Tibial artery (tissue), 4 donors: Measurements from ENCODE around the gene FBXO47.
A peak's percentile ranks its signal among the peaks of the same experiment; 100 is the strongest.

Experiments
- DNase-seq, 2 donors: peaks; one replicate each; pipeline ENCODE4 v3.0.0-alpha.2; 2019
- H3K27ac ChIP-seq, 2 donors: fragments of 200-600 bp; sonication (generic) in 1 of 2; 1 replicate in 1 of 2; 2 replicates in 1 of 2; pipeline ENCODE4 v1.5.1; 2018 to 2019; ENCODE audit warnings: mild to moderate bottlenecking in 1 of 2
- H3K27me3 ChIP-seq, 2 donors: fragments of 200-600 bp; sonication (generic) in 1 of 2; one replicate each; pipeline versions ENCODE4 v1.5.1 to v1.6.0; 2016 to 2019
- H3K36me3 ChIP-seq, 3 donors: fragments of 200-600 bp; sonication (generic) in 2 of 3; one replicate each; pipeline ENCODE4 v1.5.1; 2016 to 2019; ENCODE audit warnings: mild to moderate bottlenecking in 2 of 3
- H3K4me1 ChIP-seq, 4 donors: fragments of 200-600 bp; sonication (generic) in 2 of 4; 1 replicate in 3 of 4; 2 replicates in 1 of 4; pipeline ENCODE4 v1.5.1; 2016 to 2019
- H3K4me3 ChIP-seq, 2 donors: fragments of 200-600 bp; sonication (generic) in 1 of 2; 1 replicate in 1 of 2; 2 replicates in 1 of 2; pipeline ENCODE4 v1.5.1; 2018 to 2019; ENCODE audit warnings: mild to moderate bottlenecking in 2 of 2
- H3K9me3 ChIP-seq, 3 donors: fragments of 200-600 bp; sonication (generic) in 1 of 3; one replicate each; pipeline ENCODE4 v1.5.1; 2016 to 2019
- CTCF ChIP-seq, 2 experiments: fragments of 200-600 bp in 1 of 2; fragments of 450-650 bp in 1 of 2; IDR thresholded peaks; one replicate each; pipeline ENCODE4 v1.5.1; 2017 to 2019; ENCODE audit warnings: antibody characterized with exemption in 2 of 2, mild to moderate bottlenecking in 1 of 2, moderate library complexity in 1 of 2
- intact Hi-C: fragments of 100-400 bp; cut with DNase I; formaldehyde crosslinking; loops from one replicate; pipeline ENCODE4 v1.15.0; 2023; ENCODE audit warnings: low total_unique reads

The FBXO47 gene, protein sequence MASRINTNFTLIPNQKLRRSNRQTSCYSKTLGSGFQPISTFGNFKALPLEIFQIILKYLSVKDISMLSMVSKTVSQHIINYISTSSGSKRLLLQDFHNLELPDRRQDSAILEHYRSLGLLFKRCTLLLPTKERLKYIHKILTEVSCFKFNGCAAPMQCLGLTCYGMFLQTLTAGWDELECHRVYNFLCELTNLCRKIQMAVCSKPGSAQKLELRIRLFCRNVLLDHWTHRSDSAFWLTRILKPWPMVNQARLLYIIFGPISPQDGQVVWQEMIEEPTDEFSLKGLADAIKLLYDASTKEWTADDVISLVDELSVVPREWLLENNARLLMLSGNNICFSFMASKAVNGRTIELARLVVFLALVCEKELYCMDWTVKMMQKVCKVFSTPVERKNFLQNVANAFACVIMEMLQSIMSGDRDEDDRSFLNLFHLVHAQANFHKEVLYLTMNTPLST

GRCh38 chr17:38967290-38967738 is at the start of gene FBXO47:
Gene FBXO47 (minus strand): TSS chr17:38967403. CDS start chr17:38963025, 4,378 bp downstream.
- intact Hi-C loops = no loop called here

GRCh38 chr17:39016193-39017153 is 49.3 kb upstream of the FBXO47 start:
- intact Hi-C loops = no loop called here
- Histone ChIP-seq H3K4me1 (no peaks in the 10 kb centered on the region), H3K27ac (no peak overlapping the region), H3K9me3 (no peaks in the 10 kb centered on the region), H3K4me3 (no peak overlapping the region), H3K36me3 (no peaks in the 10 kb centered on the region), H3K27me3 (no peaks in the 10 kb centered on the region)
- DNase-seq = no peak
- no peak for TF ChIP-seq CTCF (IDR thresholded peaks at IDR 0.05)

More at GRCh38 chr17:38967290-38967738, at the start of gene FBXO47:
- H3K4me3 ChIP-seq = peak within 1 kb of the TSS; percentile 34 to 40
- peaks cover 0 to 7% (median 0%) of the 10 kb centered on the region in 4 donors for H3K4me1 ChIP-seq
- H3K27me3 ChIP-seq = no peaks in the 10 kb centered on the region
- H3K36me3 ChIP-seq = no peaks in the 10 kb centered on the region
- peak within 1 kb of the TSS; percentile 73 to 78 for H3K27ac ChIP-seq
- peak; percentile 95 to 97 for DNase-seq
- peak in 1 of 2 experiments; percentile 19 for TF ChIP-seq CTCF (IDR thresholded peaks at IDR 0.05)
- H3K9me3 ChIP-seq = no peaks in the 10 kb centered on the region

- no peak for TF ChIP-seq CTCF (IDR thresholded peaks at IDR 0.05)
- no peaks in the 10 kb centered on the region for H3K4me1 ChIP-seq
- no peak overlapping the region for H3K4me3 ChIP-seq
- intact Hi-C loops = no loop called here
- H3K27me3 ChIP-seq = no peaks in the 10 kb centered on the region
- H3K27ac ChIP-seq = no peak overlapping the region
- no peak for DNase-seq
- H3K36me3 ChIP-seq = no peaks in the 10 kb centered on the region
- H3K9me3 ChIP-seq = no peaks in the 10 kb centered on the region
Measured at GRCh38 chr17:39015546-39015935, 48.3 kb upstream of the FBXO47 start.

DNA sequence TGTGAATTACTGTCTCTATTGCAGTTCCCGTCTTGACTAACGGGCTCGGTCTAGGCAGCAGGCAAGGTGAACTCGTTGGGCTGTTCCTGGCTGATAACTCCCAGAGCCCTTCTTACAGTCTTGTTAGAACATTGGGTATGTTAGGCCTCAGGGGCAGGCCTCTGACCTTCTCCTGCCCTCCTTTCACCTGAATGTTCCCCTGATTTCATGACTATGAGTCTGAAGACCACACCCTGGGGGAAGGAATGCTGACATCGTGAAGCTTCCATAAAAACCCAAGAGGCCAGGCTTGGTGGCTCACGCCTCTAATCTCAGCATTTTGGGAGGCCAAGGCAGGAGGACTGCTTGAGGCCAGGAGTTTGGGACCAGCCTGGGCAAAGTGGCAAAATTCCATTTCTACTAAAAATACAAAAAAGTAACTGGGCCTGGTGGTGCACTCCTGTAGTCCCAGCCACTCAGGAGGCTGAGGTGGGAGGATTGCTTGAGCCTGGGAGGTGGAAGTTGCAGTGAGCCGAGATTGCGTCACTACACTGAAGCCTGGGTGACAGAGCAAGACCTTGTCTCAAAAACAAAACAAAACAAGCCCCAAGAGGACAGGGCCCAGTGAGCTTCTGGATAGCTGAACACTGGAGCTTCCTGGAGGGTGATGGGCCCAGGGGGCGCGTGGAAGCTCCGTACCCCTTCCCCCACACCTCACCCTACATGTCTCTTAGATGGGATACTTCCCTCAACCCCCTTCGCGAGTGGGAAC is 47.8 kb upstream of the FBXO47 start:
- no peak for TF ChIP-seq CTCF (IDR thresholded peaks at IDR 0.05)
- no peak for DNase-seq
- intact Hi-C loops = no loop called here
- Histone ChIP-seq H3K4me1 (no peaks in the 10 kb centered on the region), H3K9me3 (no peaks in the 10 kb centered on the region), H3K36me3 (no peaks in the 10 kb centered on the region), H3K4me3 (no peak overlapping the region), H3K27ac (no peak overlapping the region), H3K27me3 (no peaks in the 10 kb centered on the region)
